DMS53 (cell line): ENCODE measurements around the gene ARHGEF10L.
"Not testable (repeated sequence)": the region's sequence is repeated elsewhere in the genome, so short reads cannot be mapped to it uniquely, and the experiment has no call there.

Experiments
- DNase-seq: peaks from one replicate; lab custom pipeline; 2025; lab: John Stamatoyannopoulos, UW

Gene ARHGEF10L

GRCh38 chr1:17539477-17540254 is at the start of gene ARHGEF10L:
TSS of gene ARHGEF10L (plus strand) at chr1:17539698. CDS start at chr1:17580596, 40,898 bp downstream.
- peak; percentile 73 for DNase-seq

- not testable (repeated sequence) for DNase-seq
Measured at GRCh38 chr1:17489768-17490417, 49.6 kb upstream of the ARHGEF10L start.

GRCh38 chr1:17490667-17491066 is 48.8 kb upstream of the ARHGEF10L start:
- DNase-seq = not testable (repeated sequence)

- DNase-seq = peak; percentile 92
Measured at GRCh38 chr1:17494114-17494729, 45.3 kb upstream of the ARHGEF10L start.

GRCh38 chr1:17496419-17496818 is 43.1 kb upstream of the ARHGEF10L start:
- no peak for DNase-seq

- DNase-seq = peak; percentile 33
Measured at GRCh38 chr1:17498214-17498613, 41.3 kb upstream of the ARHGEF10L start.

- peak; percentile 93 for DNase-seq
Measured at GRCh38 chr1:17502326-17502778, 37.1 kb upstream of the ARHGEF10L start.

GRCh38 chr1:17503146-17503545 is 36.4 kb upstream of the ARHGEF10L start:
- DNase-seq = no peak

GRCh38 chr1:17507200-17507599 is 32.3 kb upstream of the ARHGEF10L start:
- not testable (repeated sequence) for DNase-seq

- peak; percentile 58 for DNase-seq
Measured at GRCh38 chr1:17507915-17508314, 31.6 kb upstream of the ARHGEF10L start.

- no peak for DNase-seq
Measured at GRCh38 chr1:17509363-17509762, 30.1 kb upstream of the ARHGEF10L start.

GRCh38 chr1:17510138-17510537 is 29.4 kb upstream of the ARHGEF10L start:
- DNase-seq = no peak

- DNase-seq = no peak
Measured at GRCh38 chr1:17511188-17511587, 28.3 kb upstream of the ARHGEF10L start.

- DNase-seq = no peak
Measured at GRCh38 chr1:17513131-17513530, 26.4 kb upstream of the ARHGEF10L start.

GRCh38 chr1:17514776-17515175 is 24.7 kb upstream of the ARHGEF10L start:
- no peak for DNase-seq

GRCh38 chr1:17515902-17516301 is 23.6 kb upstream of the ARHGEF10L start:
- DNase-seq = no peak

GRCh38 chr1:17516303-17517214 is 22.9 kb upstream of the ARHGEF10L start:
- peak; percentile 71 for DNase-seq

GRCh38 chr1:17520041-17520440 is 19.5 kb upstream of the ARHGEF10L start:
- DNase-seq = peak; percentile 93

GRCh38 chr1:17520473-17521319 is 18.8 kb upstream of the ARHGEF10L start:
- no peak for DNase-seq

GRCh38 chr1:17521946-17522612 is 17.4 kb upstream of the ARHGEF10L start:
- peak; percentile 13 for DNase-seq
